Neural progenitor cell (in vitro differentiated cells): ENCODE measurements around the gene TMEM43.

Experiments
- EZH2 ChIP-seq: fragments of 200-600 bp; sonication (generic); IDR thresholded peaks from 2 replicates; pipeline ENCODE4 v1.6.1; 2017; ENCODE audit warnings: antibody characterized with exemption, mild to moderate bottlenecking, moderate library complexity
- EZH2phosphoT487 ChIP-seq: fragments of 200-600 bp; sonication (generic); IDR thresholded peaks from 2 replicates; pipeline ENCODE4 v1.6.1; 2017; ENCODE audit warnings: antibody characterized with exemption
- TF ChIP-seq, protein P1 (sequence below): fragments of 200-600 bp; sonication (generic); IDR thresholded peaks from 2 replicates; pipeline ENCODE4 v1.5.1; 2017; ENCODE audit warnings: antibody characterized with exemption, mild to moderate bottlenecking

DNA sequence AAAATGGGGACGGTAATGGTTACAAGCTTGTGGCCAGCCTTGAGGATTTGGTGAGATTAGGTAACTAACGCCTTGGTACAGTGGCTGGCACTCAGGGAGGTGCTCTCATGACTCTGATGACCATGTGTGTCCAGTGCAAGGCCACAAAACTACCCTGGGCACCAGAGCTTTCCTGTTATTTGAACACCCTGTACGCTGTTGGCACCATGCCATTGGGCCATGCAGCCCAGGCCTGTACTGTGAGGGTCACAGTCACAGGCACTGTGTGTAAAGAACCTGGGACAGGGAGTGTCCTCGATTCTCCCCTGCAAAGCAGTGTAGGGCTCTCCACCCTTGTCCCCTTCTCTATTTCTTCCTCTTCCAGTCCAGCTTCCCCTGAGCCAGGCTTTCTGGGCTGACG lies 6.3 kb downstream of the TMEM43 start:
- TF ChIP-seq, protein P1, sequence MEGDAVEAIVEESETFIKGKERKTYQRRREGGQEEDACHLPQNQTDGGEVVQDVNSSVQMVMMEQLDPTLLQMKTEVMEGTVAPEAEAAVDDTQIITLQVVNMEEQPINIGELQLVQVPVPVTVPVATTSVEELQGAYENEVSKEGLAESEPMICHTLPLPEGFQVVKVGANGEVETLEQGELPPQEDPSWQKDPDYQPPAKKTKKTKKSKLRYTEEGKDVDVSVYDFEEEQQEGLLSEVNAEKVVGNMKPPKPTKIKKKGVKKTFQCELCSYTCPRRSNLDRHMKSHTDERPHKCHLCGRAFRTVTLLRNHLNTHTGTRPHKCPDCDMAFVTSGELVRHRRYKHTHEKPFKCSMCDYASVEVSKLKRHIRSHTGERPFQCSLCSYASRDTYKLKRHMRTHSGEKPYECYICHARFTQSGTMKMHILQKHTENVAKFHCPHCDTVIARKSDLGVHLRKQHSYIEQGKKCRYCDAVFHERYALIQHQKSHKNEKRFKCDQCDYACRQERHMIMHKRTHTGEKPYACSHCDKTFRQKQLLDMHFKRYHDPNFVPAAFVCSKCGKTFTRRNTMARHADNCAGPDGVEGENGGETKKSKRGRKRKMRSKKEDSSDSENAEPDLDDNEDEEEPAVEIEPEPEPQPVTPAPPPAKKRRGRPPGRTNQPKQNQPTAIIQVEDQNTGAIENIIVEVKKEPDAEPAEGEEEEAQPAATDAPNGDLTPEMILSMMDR, result no peak
- TF ChIP-seq EZH2phosphoT487 (no peak), EZH2 (no peak)
